ENCODE data around the gene FHIT.
A peak's percentile ranks its signal among the peaks of the same experiment; 100 is the strongest.

FHIT gene

GRCh38 chr3:60645801-60646200 lies 605.5 kb downstream of the FHIT start:
- H3K4me3 ChIP-seq (replicated peaks in 1 of 2; ENCODE audit: low read depth in 2 of 2, low read length in 2 of 2) = no peak overlapping the region
- TF ChIP-seq, protein P1, sequence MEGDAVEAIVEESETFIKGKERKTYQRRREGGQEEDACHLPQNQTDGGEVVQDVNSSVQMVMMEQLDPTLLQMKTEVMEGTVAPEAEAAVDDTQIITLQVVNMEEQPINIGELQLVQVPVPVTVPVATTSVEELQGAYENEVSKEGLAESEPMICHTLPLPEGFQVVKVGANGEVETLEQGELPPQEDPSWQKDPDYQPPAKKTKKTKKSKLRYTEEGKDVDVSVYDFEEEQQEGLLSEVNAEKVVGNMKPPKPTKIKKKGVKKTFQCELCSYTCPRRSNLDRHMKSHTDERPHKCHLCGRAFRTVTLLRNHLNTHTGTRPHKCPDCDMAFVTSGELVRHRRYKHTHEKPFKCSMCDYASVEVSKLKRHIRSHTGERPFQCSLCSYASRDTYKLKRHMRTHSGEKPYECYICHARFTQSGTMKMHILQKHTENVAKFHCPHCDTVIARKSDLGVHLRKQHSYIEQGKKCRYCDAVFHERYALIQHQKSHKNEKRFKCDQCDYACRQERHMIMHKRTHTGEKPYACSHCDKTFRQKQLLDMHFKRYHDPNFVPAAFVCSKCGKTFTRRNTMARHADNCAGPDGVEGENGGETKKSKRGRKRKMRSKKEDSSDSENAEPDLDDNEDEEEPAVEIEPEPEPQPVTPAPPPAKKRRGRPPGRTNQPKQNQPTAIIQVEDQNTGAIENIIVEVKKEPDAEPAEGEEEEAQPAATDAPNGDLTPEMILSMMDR (IDR thresholded peaks at IDR 0.05; ENCODE audit: low read depth, low read length) = no peak
- DNase-seq (ENCODE audit: low read depth in 2 of 2) = no peak

DNA sequence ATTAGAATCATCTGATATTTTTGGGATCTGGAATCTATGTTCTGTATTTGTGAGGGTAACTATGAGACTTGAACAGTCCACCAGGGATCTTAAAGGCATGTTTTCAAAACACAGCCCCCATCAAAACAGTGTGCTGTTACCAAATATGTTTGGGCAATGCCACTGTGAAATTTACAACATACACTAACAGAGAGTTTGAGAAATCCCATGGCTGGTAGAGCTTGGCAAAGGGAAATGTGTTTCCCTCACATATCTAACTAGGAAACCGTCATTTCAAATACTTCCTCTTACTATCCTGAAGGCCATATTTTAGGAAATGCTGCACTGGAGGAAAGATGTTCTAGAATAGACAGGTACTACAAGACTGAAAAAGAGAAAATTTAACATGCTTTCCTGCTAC lies 607.4 kb downstream of the FHIT start:
- TF ChIP-seq, protein P1 (IDR thresholded peaks at IDR 0.05; ENCODE audit: low read depth, low read length) = no peak
- no peak overlapping the region for H3K4me3 ChIP-seq (replicated peaks in 1 of 2; ENCODE audit: low read depth in 2 of 2, low read length in 2 of 2)
- no peak for DNase-seq (ENCODE audit: low read depth in 2 of 2)

DNA sequence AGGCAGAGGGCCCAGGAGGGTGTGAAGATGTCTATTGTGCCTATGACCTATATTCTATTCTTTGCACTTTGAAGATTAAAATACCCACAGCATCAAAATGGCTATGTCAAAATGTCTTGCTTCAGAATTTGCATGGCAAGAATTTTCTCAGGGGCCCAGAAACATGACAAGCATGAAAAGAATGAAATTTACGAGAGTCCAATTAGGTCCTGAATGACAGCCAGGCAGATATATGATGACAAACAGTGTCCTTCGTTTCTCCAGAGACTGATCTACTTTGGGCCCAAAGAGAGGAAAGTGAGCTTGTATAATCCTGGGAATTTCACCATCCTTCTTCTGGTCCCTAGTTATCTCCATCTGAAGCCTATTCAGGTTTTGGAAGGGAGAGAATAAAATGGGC lies 609.9 kb downstream of the FHIT start:
- no peak for DNase-seq (ENCODE audit: low read depth in 2 of 2)
- no peak overlapping the region for H3K4me3 ChIP-seq (replicated peaks in 1 of 2; ENCODE audit: low read depth in 2 of 2, low read length in 2 of 2)
- TF ChIP-seq, protein P1 (IDR thresholded peaks at IDR 0.05; ENCODE audit: low read depth, low read length) = no peak

GRCh38 chr3:60636846-60637245 lies 614.4 kb downstream of the FHIT start:
- TF ChIP-seq, protein P1 (IDR thresholded peaks at IDR 0.05; ENCODE audit: low read depth, low read length) = no peak
- peak in 1 of 2 donors; percentile 13 for DNase-seq (ENCODE audit: low read depth in 2 of 2)
- no peak overlapping the region for H3K4me3 ChIP-seq (replicated peaks in 1 of 2; ENCODE audit: low read depth in 2 of 2, low read length in 2 of 2)

- no peak overlapping the region for H3K4me3 ChIP-seq (replicated peaks in 1 of 2; ENCODE audit: low read depth in 2 of 2, low read length in 2 of 2)
- TF ChIP-seq, protein P1 (IDR thresholded peaks at IDR 0.05; ENCODE audit: low read depth, low read length) = no peak
- DNase-seq (ENCODE audit: low read depth in 2 of 2) = no peak
Observed at GRCh38 chr3:60633644-60634043, 617.6 kb downstream of the FHIT start.

GRCh38 chr3:60631509-60631908 lies 619.7 kb downstream of the FHIT start:
- no peak for DNase-seq (ENCODE audit: low read depth in 2 of 2)
- TF ChIP-seq, protein P1 (IDR thresholded peaks at IDR 0.05; ENCODE audit: low read depth, low read length) = no peak
- no peak overlapping the region for H3K4me3 ChIP-seq (replicated peaks in 1 of 2; ENCODE audit: low read depth in 2 of 2, low read length in 2 of 2)

DNA sequence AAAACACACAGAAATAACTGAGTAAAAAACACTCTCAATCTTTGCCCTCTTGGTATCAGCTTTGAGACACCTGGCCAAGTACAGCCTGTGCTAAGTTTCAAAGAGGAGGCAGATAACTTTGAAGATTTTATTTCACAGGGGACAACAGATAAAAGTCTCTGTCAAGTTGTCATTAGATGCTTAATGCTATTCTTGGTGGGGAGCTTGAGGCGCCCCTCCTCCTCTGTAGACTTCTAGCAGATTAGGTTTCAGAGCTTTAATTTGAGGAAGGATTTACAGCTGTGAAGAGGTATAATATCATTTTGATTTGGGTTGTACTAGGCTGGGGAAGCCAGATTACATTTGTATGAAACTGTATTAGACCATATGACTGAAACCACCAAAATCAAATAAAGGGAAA lies 620.3 kb downstream of the FHIT start:
- TF ChIP-seq, protein P1 (IDR thresholded peaks at IDR 0.05; ENCODE audit: low read depth, low read length) = no peak
- H3K4me3 ChIP-seq (replicated peaks in 1 of 2; ENCODE audit: low read depth in 2 of 2, low read length in 2 of 2) = no peak overlapping the region
- DNase-seq (ENCODE audit: low read depth in 2 of 2) = no peak

All from cardiac fibroblast (primary cell).